ENCODE measurements around the gene TTLL5. TPM values are rescaled to one million over a fixed set of nuclear protein-coding genes. Genes with fewer than 3 reads are reported as not detected.

Gene TTLL5
- total and polyA plus RNA-seq, 9 of the 15 experiments (the other 6 are each of a cell fraction or from before 2014, with no cell fraction given): 4.1 to 18.9 (median 12.6) TPM

GRCh38 chr14:75702122-75702521 lies 41.1 kb downstream of the TTLL5 start:
- Histone ChIP-seq H3K4me3 (no peak overlapping the region), H2AFZ (ENCODE audit: low read depth, low read length) (no peak overlapping the region), H3K4me1 (replicated peaks in 1 of 2; ENCODE audit: control insufficient read depth in 2 of 2, insufficient read depth in 2 of 2, low read length in 2 of 2) (no peaks in the 10 kb centered on the region), H3K4me2 (ENCODE audit: insufficient read depth, low read length) (no peak overlapping the region), H3K79me2 (ENCODE audit: control insufficient read depth, insufficient read depth, low read length) (no peaks in the 10 kb centered on the region), H3K9me1 (ENCODE audit: control insufficient read depth, insufficient read depth, low read length) (no peaks in the 10 kb centered on the region), H3K27ac (ENCODE audit: extremely low read depth, low read depth, low read length) (no peak overlapping the region), H3K9me3 (replicated peaks; ENCODE audit: control insufficient read depth, insufficient read depth, low read depth, low read length) (no peaks in the 10 kb centered on the region), H3K27me3 (ENCODE audit: control insufficient read depth in 2 of 2, insufficient read depth in 2 of 2, low read length in 2 of 2) (no peaks in the 10 kb centered on the region), H4K20me1 (replicated peaks; ENCODE audit: control insufficient read depth, insufficient read depth, low read length) (no peaks in the 10 kb centered on the region), H3K36me3 (ENCODE audit: control insufficient read depth, insufficient read depth, low read length) (peaks cover 13% of the 10 kb centered on the region; the same call in 1 of the 3 replicates), H3K9ac (ENCODE audit: insufficient read depth in 1 of 2, low read depth in 2 of 2, low read length in 2 of 2) (no peak overlapping the region)
- FAIRE-seq (no peak), DNase-seq (ENCODE audit: extremely low read depth in 1 of 4, low spot score in 3 of 4) (no peak), ATAC-seq (no peak)
- TF ChIP-seq, protein P1, sequence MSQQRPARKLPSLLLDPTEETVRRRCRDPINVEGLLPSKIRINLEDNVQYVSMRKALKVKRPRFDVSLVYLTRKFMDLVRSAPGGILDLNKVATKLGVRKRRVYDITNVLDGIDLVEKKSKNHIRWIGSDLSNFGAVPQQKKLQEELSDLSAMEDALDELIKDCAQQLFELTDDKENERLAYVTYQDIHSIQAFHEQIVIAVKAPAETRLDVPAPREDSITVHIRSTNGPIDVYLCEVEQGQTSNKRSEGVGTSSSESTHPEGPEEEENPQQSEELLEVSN (IDR thresholded peaks at IDR 0.05; ENCODE audit: borderline replicate concordance in 1 of 2, extremely low read depth in 1 of 2, insufficient read depth in 1 of 2, insufficient read length in 1 of 2, low read depth in 1 of 2, low read length in 1 of 2, poor library complexity in 1 of 2, severe bottlenecking in 1 of 2): no peak
- TF ChIP-seq L3MBTL2 (IDR thresholded peaks at IDR 0.05) (no peak), MYBL2 (IDR thresholded peaks at IDR 0.05; ENCODE audit: low read depth) (no peak), MYBL2 (CRISPR knock-in tag; IDR thresholded peaks at IDR 0.05; ENCODE audit: borderline replicate concordance) (no peak), TCF7 (IDR thresholded peaks at IDR 0.05; ENCODE audit: borderline replicate concordance) (no peak), KLF13 (tag; IDR thresholded peaks at IDR 0.05; ENCODE audit: borderline replicate concordance, low read depth) (no peak), BACH1 (tag; IDR thresholded peaks at IDR 0.05) (no peak), EP400 (IDR thresholded peaks at IDR 0.05) (no peak), XRCC4 (IDR thresholded peaks at IDR 0.05; ENCODE audit: extremely low read depth, insufficient read depth, insufficient read length) (no peak), ZNF140 (CRISPR knock-in tag; IDR thresholded peaks at IDR 0.05) (no peak), LEF1 (IDR thresholded peaks at IDR 0.05) (no peak), MBD2 (IDR thresholded peaks at IDR 0.05; ENCODE audit: borderline replicate concordance, low read depth) (no peak), EZH2 (IDR thresholded peaks at IDR 0.05; ENCODE audit: borderline replicate concordance, low read depth, low read length) (no peak), ILK (tag; IDR thresholded peaks at IDR 0.05; ENCODE audit: borderline replicate concordance, low read depth) (no peak), MXI1 (IDR thresholded peaks at IDR 0.05; ENCODE audit: low read depth, low read length) (no peak), ZNF354B (CRISPR knock-in tag; IDR thresholded peaks at IDR 0.05) (no peak), RBM25 (IDR thresholded peaks at IDR 0.05; ENCODE audit: low read depth, low read length, severe bottlenecking) (no peak)
- intact Hi-C loops (cut with micrococcal nuclease) (loop anchor here (10.0 kb wide), 1 partner anchor 683 kb away; no protein-coding TSS in a partner anchor), in situ Hi-C loops (cut with MboI) (loop anchor here (25.0 kb wide), 1 partner anchor 685 kb away; the partner anchor contains the start of gene ESRRB)
- POLR2A ChIA-PET: interaction anchor here (0.6 kb wide), 1 partner anchor 143 kb away, joined by 3 read pairs; no protein-coding TSS in a partner anchor
- 50% methylated on average over 2 of the region's 2 CpGs for WGBS (ENCODE audit: insufficient coverage, low coverage, missing lambda C conversion rate)
- no TSS peak for BruUV-seq (replicated peaks)
- CTCF ChIA-PET (ENCODE audit: low intra/inter-chr PET ratio): no interaction called here
